ENCODE data around the gene ARHGAP31.

GRCh38 chr3:119330858-119331257, 36.7 kb downstream of the ARHGAP31 start:
- TF ChIP-seq CTCF (IDR thresholded peaks at IDR 0.05) (no peak), POLR2A (IDR thresholded peaks at IDR 0.05) (no peak)

Data from esophagus squamous epithelium (tissue), 4 donors.